ENCODE data around the gene C6orf62.

- TF ChIP-seq POLR2A (IDR thresholded peaks at IDR 0.05) (no peak), CTCF (IDR thresholded peaks at IDR 0.05) (no peak)
These were observed 19.8 kb upstream of the C6orf62 start for GRCh38 chr6:24738741-24739140.

Data from testis (tissue), 2 donors.